Activated CD4-positive, alpha-beta T cell treated with anti-CD3 and anti-CD28 coated beads for 36 hours (primary cell): ENCODE data around the gene KIF4B. TPM values are rescaled to one million over a fixed set of nuclear protein-coding genes. Genes with fewer than 3 reads are reported as not detected.
"Not testable (repeated sequence)": the region's sequence is repeated elsewhere in the genome, so short reads cannot be mapped to it uniquely, and the experiment has no call there.

Source experiments
- ATAC-seq: fragments of 200-7000 bp; cut with Tn5 transposase; one replicate; pipeline ENCODE4 v1.10.0; 2021; ENCODE audit warnings: mild to moderate bottlenecking, moderate library complexity
- CTCF ChIA-PET: fragments of 350-600 bp; sonication (Branson Sonifier 250); formaldehyde crosslinking; loops from one replicate; lab custom pipeline; 2021; ENCODE audit warnings: antibody characterized with exemption; lab: Charles Lee
- POLR2A ChIA-PET: fragments of 350-600 bp; sonication (Branson Sonifier 250); formaldehyde crosslinking; loops from one replicate; lab custom pipeline; 2021; ENCODE audit warnings: antibody characterized with exemption, inconsistent platforms; lab: Charles Lee
- DNase-seq: peaks from one replicate; pipeline ENCODE4 v3.0.0-alpha.2; 2020
- H3K27ac Mint-ChIP-seq: one replicate; pipeline ENCODE4 v1.8.0; 2021; ENCODE audit warnings: mixed read lengths
- H3K27me3 Mint-ChIP-seq: one replicate; pipeline ENCODE4 v1.8.0; 2021; ENCODE audit warnings: mixed read lengths
- H3K36me3 Mint-ChIP-seq: one replicate; pipeline ENCODE4 v1.8.0; 2021; ENCODE audit warnings: low read depth, mixed read lengths
- H3K4me1 Mint-ChIP-seq: one replicate; pipeline ENCODE4 v1.8.0; 2021; ENCODE audit warnings: mixed read lengths
- H3K4me3 Mint-ChIP-seq: one replicate; pipeline ENCODE4 v1.8.0; 2021; ENCODE audit warnings: mild to moderate bottlenecking, moderate library complexity, mixed read lengths
- H3K9me3 Mint-ChIP-seq: one replicate; pipeline ENCODE4 v1.8.0; 2021; ENCODE audit warnings: low read depth, mixed read lengths
- intact Hi-C, 2 experiments: fragments of 100-400 bp; cut with DNase I in 1 of 2; cut with micrococcal nuclease in 1 of 2; formaldehyde crosslinking; loops; one replicate each; pipeline versions ENCODE4 v1.14.2 to v1.15.1; 2022 to 2024; cut with DNase I, micrococcal nuclease
- total RNA-seq, 2 experiments: library from RNA; stranded (reverse); gene quantifications; one replicate each; pipeline ENCODE4 v1.2.3, GENCODE V29; 2021

KIF4B gene
- total RNA-seq, 2 experiments from 2014 or later: 0.05 TPM

- ATAC-seq, H3K9me3 Mint-ChIP-seq, POLR2A ChIA-PET, H3K36me3 Mint-ChIP-seq, H3K27ac Mint-ChIP-seq, DNase-seq, H3K4me3 Mint-ChIP-seq, H3K4me1 Mint-ChIP-seq: not testable (repeated sequence)
- CTCF ChIA-PET: interaction anchor here (3.0 kb wide), 1 partner anchor 356 kb away, joined by 10 read pairs; no protein-coding TSS in a partner anchor
- peaks cover 19% of the 10 kb centered on the region for H3K27me3 Mint-ChIP-seq
- intact Hi-C loops: loop anchor here in 1 of 2 experiments (10.0 kb wide), 1 partner anchor 351 kb away; no protein-coding TSS in a partner anchor
Observed at GRCh38 chr5:155006265-155006664, 7.3 kb upstream of the KIF4B start.

DNA sequence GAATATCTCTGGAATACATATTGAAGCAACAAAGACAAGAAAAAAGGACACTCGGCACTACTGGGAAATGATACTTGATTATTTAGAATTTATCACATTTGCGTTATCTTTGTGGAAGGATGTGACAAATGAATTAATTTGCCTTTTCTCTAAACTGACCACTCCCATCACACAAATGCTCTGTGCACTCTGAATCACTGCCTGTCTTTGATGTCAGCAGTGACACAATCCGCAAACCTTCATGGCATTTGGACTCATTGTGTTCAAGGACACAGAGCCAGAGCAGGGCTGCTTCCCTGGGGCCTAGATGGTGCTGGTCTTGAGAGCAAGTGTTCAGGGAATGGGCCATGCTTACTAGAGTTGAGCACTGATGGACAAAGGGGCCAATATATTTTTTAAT is 4.9 kb upstream of the KIF4B start:
- H3K27me3 Mint-ChIP-seq: peaks cover 27% of the 10 kb centered on the region
- DNase-seq (no peak), ATAC-seq (no peak)
- H3K4me1 Mint-ChIP-seq: no peaks in the 10 kb centered on the region
- no peak overlapping the region for H3K4me3 Mint-ChIP-seq
- intact Hi-C loops: loop anchor here in 1 of 2 experiments (10.0 kb wide), 1 partner anchor 354 kb away; no protein-coding TSS in a partner anchor
- no peaks in the 10 kb centered on the region for H3K36me3 Mint-ChIP-seq
- H3K27ac Mint-ChIP-seq: no peak overlapping the region
- peaks cover 1% of the 10 kb centered on the region for H3K9me3 Mint-ChIP-seq
- CTCF ChIA-PET: no interaction called here
- POLR2A ChIA-PET: no interaction called here

DNA sequence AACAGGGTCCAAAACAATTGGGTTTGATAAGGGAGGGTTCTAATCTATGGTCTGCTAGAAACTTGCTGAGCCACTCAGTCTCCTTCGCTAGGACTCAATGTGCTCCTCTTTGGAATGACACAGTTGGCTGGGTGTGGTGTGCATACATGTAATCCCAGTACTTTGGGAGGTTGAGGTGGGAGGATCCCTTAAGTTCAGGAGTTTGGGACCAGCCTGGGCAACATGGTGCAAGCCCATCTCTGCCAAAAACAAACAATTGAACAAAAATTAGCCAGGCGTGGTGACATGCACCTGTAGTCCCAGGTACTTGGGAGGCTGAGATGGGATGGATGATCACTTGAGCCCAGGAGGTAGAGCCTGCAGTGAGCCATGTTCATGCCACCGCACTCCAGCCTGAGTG is 2.7 kb upstream of the KIF4B start:
- ATAC-seq (no peak), DNase-seq (no peak)
- peaks cover 3% of the 10 kb centered on the region for H3K4me1 Mint-ChIP-seq
- H3K27me3 Mint-ChIP-seq: peaks cover 35% of the 10 kb centered on the region
- peaks cover 1% of the 10 kb centered on the region for H3K9me3 Mint-ChIP-seq
- intact Hi-C loops: no loop called here
- CTCF ChIA-PET: interaction anchor here (0.6 kb wide), 1 partner anchor 357 kb away, joined by 3 read pairs; no protein-coding TSS in a partner anchor
- H3K36me3 Mint-ChIP-seq: no peaks in the 10 kb centered on the region
- POLR2A ChIA-PET: no interaction called here
- H3K4me3 Mint-ChIP-seq: no peak overlapping the region
- H3K27ac Mint-ChIP-seq: no peak overlapping the region

GRCh38 chr5:155015239-155015638 is 1.7 kb downstream of the KIF4B start:
- intact Hi-C loops: no loop called here
- no peaks in the 10 kb centered on the region for H3K36me3 Mint-ChIP-seq
- H3K4me3 Mint-ChIP-seq: no peak overlapping the region
- peaks cover 3% of the 10 kb centered on the region for H3K4me1 Mint-ChIP-seq
- ChIA-PET POLR2A (no interaction called here), CTCF (interaction anchor here (0.8 kb wide), 1 partner anchor 9 kb away, joined by 3 read pairs; no protein-coding TSS in a partner anchor)
- no peak overlapping the region for H3K27ac Mint-ChIP-seq
- no peak for DNase-seq
- peaks cover 1% of the 10 kb centered on the region for H3K9me3 Mint-ChIP-seq
- ATAC-seq: peak; percentile 33
- H3K27me3 Mint-ChIP-seq: peaks cover 26% of the 10 kb centered on the region

- Mint-ChIP-seq H3K36me3 (no peaks in the 10 kb centered on the region), H3K27ac (no peak overlapping the region), H3K4me3 (no peak overlapping the region), H3K9me3 (peaks cover 1% of the 10 kb centered on the region), H3K4me1 (peaks cover 3% of the 10 kb centered on the region), H3K27me3 (peaks cover 21% of the 10 kb centered on the region)
- no peak for DNase-seq
- CTCF ChIA-PET: interaction anchor here (0.7 kb wide), 1 partner anchor 27 kb away, joined by 3 read pairs; no protein-coding TSS in a partner anchor
- peak; percentile 68 for ATAC-seq
- intact Hi-C loops: no loop called here
- POLR2A ChIA-PET: no interaction called here
Observed at GRCh38 chr5:155017610-155018009, 4.1 kb downstream of the KIF4B start.

DNA sequence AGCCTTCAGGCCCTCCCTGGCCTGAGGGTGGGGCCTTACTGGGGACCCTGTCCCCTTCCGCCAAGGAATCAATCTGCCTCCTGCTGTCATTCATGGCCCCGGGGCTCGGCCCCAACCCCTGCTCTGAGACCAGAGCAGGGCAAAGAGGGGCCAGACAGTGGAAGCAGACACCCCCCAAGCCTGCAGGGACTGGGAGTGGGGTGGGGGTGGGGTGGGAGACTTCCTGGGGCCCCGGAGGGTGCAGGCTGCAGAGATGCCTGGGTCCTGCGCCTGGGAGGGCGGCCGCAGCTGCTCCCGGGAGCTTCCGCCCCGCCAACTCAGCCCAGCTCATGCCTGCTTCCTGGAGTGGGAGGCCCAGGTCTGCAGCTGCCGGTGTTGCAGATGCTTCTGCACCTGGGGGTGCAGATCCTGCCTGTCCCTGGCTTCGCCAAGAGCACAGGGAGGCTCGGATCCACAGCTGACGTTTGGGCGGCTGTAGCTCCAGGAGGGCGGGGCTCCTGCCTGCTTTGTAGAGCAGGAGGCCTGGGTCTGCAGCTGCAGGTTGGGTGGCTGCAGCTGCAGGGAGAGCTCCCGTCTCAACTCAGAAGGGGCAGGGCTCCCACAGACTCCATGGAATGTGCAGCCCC is 6.2 kb downstream of the KIF4B start:
- Mint-ChIP-seq H3K36me3 (no peaks in the 10 kb centered on the region), H3K9me3 (no peaks in the 10 kb centered on the region), H3K4me3 (no peak overlapping the region), H3K27ac (no peak overlapping the region), H3K27me3 (peaks cover 16% of the 10 kb centered on the region), H3K4me1 (peaks cover 3% of the 10 kb centered on the region)
- ATAC-seq (no peak), DNase-seq (no peak)
- CTCF ChIA-PET: no interaction called here
- POLR2A ChIA-PET: no interaction called here
- intact Hi-C loops: no loop called here

DNA sequence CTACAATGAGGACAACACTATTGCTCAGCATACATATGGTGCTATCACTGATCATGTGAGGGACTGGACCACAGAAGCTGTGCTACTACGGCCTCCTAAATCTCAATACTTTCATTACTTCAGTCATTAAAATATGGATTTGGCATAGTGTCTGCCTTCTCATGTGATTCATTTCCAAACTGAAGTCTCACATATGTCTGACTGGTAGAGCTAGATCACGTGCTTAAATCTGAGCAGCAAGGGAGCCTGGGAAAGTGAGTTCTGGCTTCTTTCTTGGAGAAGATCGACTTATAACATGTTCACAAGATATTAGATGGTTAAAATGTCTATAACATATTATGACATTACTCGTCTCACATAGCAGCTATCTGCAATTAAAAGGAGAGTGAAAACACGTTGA is 8.3 kb downstream of the KIF4B start:
- POLR2A ChIA-PET: no interaction called here

GRCh38 chr5:155023320-155023719 is 9.8 kb downstream of the KIF4B start:
- Mint-ChIP-seq H3K36me3 (no peaks in the 10 kb centered on the region), H3K4me3 (no peak overlapping the region), H3K27me3 (peaks cover 16% of the 10 kb centered on the region), H3K9me3 (peaks cover 3% of the 10 kb centered on the region), H3K27ac (no peak overlapping the region), H3K4me1 (peaks cover 4% of the 10 kb centered on the region)
- DNase-seq (no peak), ATAC-seq (no peak)
- POLR2A ChIA-PET: no interaction called here
- CTCF ChIA-PET: no interaction called here
- intact Hi-C loops: no loop called here

More for the DNA sequence above, 8.3 kb downstream of the KIF4B start:
- no peaks in the 10 kb centered on the region for H3K9me3 Mint-ChIP-seq
- no peak overlapping the region for H3K27ac Mint-ChIP-seq
- peaks cover 17% of the 10 kb centered on the region for H3K27me3 Mint-ChIP-seq
- intact Hi-C loops: no loop called here
- H3K4me1 Mint-ChIP-seq: peaks cover 4% of the 10 kb centered on the region
- DNase-seq (no peak), ATAC-seq (no peak)
- no peak overlapping the region for H3K4me3 Mint-ChIP-seq
- CTCF ChIA-PET: interaction anchor here (0.6 kb wide), 1 partner anchor 374 kb away, joined by 4 read pairs; no protein-coding TSS in a partner anchor
- no peaks in the 10 kb centered on the region for H3K36me3 Mint-ChIP-seq

DNA sequence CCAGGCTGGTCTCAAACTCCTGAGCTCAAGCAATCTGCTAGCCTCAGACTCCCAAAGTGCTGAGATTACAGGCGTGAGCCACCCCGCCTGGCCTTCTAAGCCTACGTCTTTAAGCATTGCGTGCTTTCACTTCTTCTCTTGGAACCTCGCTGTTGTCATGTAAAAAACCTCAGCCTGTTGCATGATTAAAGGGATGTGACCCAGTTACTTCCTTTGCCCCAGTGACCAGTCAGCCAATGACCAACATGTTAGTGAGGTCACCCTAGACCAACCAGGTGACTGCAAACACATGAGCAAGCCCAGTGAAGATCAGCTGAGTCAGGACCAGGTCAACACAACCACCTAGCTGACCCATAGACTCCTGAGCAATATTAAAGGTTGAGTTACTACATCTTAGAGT is 10.5 kb downstream of the KIF4B start:
- Mint-ChIP-seq H3K9me3 (peaks cover 10% of the 10 kb centered on the region), H3K27ac (no peak overlapping the region), H3K27me3 (peaks cover 15% of the 10 kb centered on the region), H3K4me3 (no peak overlapping the region), H3K4me1 (peaks cover 4% of the 10 kb centered on the region), H3K36me3 (no peaks in the 10 kb centered on the region)
- POLR2A ChIA-PET: no interaction called here
- DNase-seq (no peak), ATAC-seq (no peak)
- intact Hi-C loops: no loop called here
- CTCF ChIA-PET: interaction anchor here (0.7 kb wide), 1 partner anchor 9 kb away, joined by 3 read pairs; no protein-coding TSS in a partner anchor

DNA sequence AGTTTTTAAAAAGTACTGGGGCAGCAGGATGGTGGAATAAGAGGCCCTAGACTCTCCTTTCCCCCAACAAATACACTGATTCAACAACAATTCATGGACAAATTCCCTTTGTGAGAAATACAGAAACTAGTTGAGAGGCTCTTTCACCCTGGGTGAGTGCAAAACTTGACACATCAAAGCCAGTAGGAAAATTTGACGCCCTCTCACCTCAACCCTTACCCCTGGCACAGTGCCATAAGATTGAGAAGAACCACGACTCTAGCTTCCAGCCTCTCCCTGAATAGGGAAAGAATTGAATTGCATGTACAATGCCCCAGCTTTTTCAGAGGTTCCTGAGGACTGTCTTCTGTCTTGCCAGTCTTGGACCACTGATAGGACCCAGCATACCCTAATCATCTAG is 12.3 kb downstream of the KIF4B start:
- Mint-ChIP-seq H3K4me1 (peaks cover 4% of the 10 kb centered on the region), H3K36me3 (no peaks in the 10 kb centered on the region), H3K27me3 (peaks cover 12% of the 10 kb centered on the region), H3K4me3 (no peak overlapping the region), H3K9me3 (peaks cover 13% of the 10 kb centered on the region), H3K27ac (no peak overlapping the region)
- DNase-seq: peak; percentile 21
- ATAC-seq: peak; percentile 36
- intact Hi-C loops: no loop called here
- ChIA-PET POLR2A (no interaction called here), CTCF (no interaction called here)

DNA sequence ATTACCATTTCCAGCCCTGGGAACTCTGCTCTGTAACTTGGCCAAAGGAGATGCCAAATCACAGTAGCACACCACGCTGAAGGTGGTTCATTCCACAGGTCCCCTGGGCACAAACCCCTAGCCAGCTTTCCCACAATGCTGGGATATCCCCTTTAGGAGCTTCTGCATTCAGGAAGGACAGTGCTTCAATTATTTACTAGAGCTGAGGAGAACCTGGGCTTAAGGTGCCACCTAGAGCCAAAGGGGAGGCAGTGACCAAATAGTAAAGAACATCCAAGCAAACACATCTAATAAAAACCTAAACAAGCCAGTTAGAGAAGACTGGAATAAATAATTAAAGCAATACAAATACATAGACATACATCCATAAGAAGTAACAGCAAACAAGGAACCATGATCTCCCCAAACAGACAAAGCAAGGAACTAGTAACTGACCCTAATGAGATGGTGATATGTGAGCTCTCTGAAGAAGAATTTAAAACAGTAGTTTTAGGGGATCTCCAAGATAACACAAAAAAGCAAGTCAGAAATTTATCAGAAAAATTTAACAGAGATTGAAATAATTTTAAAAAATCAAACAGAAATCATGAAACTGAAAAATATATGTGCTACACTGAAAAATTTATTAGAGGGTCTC is 14.6 kb downstream of the KIF4B start:
- ChIA-PET POLR2A (interaction anchor here (0.6 kb wide), 1 partner anchor 100 kb away, joined by 4 read pairs; no protein-coding TSS in a partner anchor), CTCF (interaction anchor here (1.2 kb wide), 1 partner anchor 81 kb away, joined by 3 read pairs; no protein-coding TSS in a partner anchor)
- no peak overlapping the region for H3K27ac Mint-ChIP-seq
- intact Hi-C loops: no loop called here
- ATAC-seq (no peak), DNase-seq (no peak)
- no peaks in the 10 kb centered on the region for H3K36me3 Mint-ChIP-seq
- peaks cover 9% of the 10 kb centered on the region for H3K27me3 Mint-ChIP-seq
- no peak overlapping the region for H3K4me3 Mint-ChIP-seq
- peaks cover 13% of the 10 kb centered on the region for H3K9me3 Mint-ChIP-seq
- peaks cover 4% of the 10 kb centered on the region for H3K4me1 Mint-ChIP-seq

DNA sequence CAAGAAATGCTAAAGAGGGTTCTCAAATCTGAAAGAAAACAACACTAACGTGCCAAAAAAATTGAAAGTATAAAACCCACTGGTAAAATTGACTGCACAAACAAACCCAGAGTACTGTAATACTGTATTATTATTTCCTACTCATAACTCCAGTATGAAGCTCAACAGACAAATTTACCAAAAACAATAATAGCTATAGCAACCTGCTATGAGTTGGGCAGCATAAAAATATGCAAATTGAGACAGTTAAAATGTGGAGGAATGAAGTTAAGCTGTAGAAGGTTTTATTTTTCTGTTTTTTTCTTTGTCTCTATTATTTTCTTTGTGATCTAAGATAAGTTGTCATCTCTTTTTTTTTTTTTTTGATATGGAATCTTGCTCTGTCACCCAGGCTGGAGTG is 15.7 kb downstream of the KIF4B start:
- CTCF ChIA-PET: no interaction called here
- H3K4me1 Mint-ChIP-seq: peaks cover 4% of the 10 kb centered on the region
- no peak overlapping the region for H3K4me3 Mint-ChIP-seq
- H3K27ac Mint-ChIP-seq: no peak overlapping the region
- ATAC-seq (no peak), DNase-seq (no peak)
- intact Hi-C loops: no loop called here
- H3K36me3 Mint-ChIP-seq: no peaks in the 10 kb centered on the region
- peaks cover 6% of the 10 kb centered on the region for H3K27me3 Mint-ChIP-seq
- POLR2A ChIA-PET: no interaction called here
- H3K9me3 Mint-ChIP-seq: peaks cover 13% of the 10 kb centered on the region
